HG03442 (cell line): ENCODE measurements around the gene ATG4B.

Source experiments
- ATAC-seq: cut with Tn5 transposase; IDR thresholded peaks from one replicate; pipeline ENCODE4 v1.9.1; 2021; ENCODE audit warnings: mild to moderate bottlenecking, moderate library complexity; ENCODE audit not compliant: unreplicated experiment

Gene ATG4B

DNA sequence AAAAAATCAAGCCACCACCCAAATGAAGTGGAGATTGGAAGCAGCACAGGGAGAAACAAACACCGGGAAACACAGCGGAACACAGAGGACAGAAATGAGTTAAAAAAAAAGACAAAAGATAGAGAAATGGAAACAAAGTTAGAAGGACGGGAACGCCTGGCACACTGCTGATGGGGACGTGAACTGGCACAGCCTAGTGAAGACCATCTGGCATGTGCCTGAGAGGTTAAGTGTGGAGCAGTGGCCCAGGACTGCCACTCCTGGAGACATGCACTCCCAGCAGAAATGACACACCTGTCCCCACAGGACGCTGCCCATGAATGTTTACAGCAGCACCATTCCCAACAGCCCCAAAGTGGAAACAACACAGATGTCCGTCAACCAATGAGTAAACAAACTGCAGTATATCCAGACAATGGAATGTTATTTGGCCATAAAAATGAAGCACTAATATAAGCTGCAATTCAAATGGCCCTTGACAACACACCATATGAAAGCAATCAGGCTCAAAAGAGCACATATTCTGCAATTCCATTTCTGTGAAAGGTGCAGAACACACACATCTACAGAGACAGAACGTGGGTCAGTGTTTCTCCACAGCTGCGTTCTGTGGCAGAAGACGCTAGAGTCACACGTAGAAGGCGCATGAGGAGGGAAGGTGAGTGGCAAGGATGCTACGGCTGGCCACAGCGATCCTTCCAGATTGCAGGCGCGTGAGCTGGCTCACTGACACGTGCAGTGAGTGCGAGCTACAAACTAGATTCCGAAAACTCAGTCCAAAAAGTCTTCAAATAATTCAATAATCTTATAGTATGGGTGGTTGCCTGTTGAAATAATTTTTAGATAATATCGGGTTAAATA lies 25.1 kb upstream of the ATG4B start:
- no peak for ATAC-seq

DNA sequence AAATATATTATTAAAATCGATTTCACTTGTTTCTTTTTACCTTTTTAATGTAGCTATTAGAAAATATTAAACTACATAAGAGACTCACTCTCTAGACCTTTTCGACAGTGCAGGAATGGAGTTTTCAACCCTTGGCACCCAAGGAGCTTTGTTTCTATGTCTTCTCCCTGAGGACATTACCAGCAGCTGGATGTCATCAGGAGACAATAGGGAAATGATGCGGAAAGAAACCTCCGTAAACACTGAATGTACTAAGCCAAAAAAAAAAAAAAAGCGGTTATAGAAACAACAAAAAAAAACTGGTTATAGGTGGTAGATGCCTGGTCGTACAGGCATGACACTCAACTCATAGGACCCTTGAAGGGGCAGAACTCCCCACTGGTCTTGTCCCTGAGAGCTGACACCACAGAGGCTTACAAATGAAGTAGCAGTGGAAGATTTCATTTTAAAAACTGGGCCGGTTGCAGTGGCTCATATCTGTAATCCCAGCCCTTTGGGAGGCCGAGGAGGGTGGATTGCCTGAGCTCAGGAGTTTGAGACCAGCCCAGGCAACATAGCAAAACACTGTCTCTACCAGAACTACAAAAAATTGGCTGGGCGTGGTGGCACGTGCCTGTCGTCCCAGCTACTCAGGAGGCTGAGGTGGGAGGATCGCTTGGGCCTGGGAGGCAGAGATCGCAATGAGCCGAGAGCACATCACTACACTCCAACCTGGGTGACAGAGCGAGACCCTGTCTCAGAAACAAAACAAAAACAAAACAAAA lies 24.3 kb upstream of the ATG4B start:
- ATAC-seq, result no peak

DNA sequence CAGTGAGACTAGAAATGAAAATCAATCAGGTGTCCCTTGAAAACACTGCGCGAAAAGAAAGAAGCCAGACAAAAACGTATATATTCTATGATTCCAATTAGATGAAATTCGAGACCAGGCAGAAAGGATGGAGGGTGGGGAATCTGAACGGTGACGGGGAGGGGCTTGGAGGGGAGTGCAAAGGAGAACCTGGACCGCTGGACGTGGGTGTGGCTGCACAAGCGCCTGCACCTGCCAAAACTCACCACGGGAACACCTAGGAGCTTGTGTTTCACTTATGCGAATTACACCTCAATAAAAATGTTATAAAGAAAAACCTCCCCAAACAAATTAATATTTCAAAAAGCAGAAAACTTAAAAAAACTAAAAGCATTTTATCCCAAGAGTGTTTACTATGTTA lies 22.5 kb upstream of the ATG4B start:
- no peak for ATAC-seq

DNA sequence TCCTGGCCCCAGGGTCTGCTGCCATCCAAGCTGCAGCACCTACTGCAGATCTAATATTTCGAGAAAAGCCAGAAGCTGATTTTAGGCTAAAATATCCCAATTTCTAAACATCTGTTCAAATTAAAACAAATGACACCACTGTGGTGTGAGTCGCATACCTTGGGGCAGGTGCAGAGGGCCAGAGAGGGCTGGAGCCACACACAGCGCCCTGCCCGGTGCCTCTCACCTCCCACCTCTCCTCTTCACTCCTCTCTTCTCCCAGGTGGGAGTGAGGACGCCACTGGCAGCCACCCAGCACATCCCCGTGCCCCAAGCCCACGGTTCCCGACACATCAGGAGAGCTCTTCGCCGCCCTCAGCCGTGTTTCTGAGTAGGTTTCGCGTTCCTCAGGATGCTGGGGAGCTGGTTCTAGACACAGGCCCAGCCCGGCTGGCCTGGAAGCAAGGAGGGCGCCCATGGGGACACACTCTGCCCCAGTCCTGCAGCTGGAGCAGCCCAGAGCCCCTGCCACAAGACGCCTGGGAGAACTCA lies 21.9 kb upstream of the ATG4B start:
- no peak for ATAC-seq

DNA sequence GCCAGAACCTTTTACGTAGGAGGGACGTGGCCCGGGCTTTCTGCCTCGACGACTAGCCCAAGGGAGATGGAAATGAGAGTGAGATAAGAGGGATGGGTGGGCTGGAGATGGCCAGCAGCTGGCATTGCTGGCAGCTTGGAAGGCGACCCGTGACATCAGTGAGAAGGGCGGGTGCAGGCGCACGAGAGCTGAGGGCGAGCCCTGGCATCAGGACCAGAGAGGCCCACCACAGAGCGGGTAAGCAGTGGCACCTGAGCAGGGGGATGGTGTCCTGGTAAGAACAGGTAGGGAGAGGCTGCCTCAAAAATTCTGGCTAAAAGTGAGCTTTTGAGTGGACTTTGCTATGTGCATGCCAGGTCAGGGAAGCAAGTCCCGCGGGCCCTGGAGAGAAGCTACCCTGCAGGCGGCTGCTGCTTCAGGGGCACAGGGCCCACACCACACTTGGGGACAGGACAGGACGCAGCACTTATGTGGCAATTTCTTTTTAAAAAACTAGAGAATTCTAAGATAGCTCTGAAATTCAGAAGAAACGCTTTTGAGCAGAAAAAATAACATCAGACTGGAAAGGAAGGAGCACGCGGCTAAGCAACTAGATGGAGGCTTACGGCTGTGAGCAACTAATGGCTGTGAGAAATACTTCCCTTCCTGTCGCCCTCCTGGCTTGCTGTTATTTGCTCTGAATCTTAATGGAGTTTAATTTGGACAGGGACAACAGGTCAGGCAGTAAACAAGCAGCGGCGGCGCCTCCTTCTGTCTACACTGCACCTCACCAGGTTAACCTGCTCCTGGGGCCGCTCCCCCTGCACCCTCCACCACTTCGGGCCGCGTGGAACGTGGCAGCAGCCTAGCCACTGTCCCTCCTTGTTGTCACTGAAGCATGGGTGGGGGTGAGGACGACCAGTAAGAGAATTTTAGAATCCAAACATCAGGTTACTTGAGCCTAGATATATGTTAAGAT lies 21.0 kb upstream of the ATG4B start:
- ATAC-seq, result no peak

DNA sequence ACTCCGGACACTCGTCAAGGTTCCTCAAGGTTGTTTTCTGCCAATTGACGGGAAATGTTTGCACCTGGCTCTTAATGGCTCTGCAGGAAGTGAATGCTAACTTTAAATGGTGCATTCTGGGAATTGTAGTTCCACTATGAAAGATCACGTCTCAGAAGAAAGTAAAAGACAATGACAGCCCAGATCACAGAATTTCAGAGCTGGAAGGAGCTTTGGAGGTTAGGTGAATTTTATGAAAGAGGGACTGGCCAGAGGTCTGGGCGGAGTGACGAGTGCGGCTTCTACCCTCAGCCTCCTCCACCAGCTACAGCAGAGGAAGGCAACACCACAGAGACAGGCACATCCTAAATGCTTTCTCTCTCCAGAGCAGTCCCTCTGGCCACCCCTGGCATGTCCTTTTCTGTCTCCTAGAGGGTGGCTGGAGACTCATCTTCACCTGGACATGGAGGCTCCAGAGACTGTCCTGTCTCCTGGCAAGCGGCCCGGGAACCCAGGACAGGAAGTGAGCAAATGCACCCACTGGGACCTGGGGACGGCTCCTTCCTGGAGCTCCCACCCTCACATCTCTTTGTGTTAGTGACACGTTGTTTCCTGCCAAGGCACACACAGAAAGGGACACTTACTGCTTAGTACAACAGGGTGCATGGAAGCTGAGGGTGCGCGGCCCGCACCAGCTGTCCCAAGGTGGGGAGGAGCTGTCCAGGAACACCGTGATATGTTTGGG lies 19.9 kb upstream of the ATG4B start:
- ATAC-seq, result peak; percentile 54

DNA sequence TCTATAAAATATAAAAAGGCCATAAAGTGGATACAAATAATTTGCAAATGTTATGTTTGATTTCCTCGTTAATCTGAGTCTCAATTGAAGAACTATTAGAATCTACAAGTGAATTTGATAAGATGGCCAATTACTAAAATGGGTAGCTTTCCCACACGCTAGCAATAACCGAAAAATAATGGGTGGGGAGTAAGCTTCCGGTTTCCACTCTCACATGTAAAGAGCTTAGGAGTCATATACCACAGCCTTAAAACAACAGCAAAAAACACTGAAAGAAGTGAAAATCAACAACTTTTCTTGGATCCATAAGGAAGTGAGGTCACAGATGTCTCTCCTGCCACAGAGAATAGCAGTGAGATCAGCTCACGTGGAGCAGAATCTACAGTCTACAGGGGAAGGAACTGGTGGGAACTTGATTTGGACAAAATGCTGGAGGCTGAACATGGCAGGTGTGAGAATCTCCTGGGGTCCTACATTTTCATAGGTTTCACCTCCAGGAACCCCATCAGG lies 19.1 kb upstream of the ATG4B start:
- ATAC-seq, result no peak

DNA sequence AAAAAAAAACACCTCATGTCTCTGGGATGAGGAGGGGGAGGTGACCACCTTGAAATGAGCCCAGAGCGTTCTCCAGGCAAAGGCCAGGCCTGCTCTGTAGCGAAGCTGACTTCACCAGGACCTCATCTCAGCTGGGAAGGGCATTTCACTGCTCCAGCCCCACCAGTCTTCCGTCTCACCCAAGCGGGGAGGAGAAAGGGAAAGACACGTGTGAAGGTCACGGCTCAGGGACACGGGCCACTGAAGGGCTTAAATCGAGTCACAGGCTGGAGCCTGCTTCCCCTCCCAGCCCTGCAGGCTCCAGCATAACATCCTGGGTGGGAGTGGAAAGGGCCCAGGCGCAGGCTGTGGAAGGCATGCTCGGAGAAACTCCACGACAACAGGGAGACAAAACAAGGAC lies 18.7 kb upstream of the ATG4B start:
- no peak for ATAC-seq

DNA sequence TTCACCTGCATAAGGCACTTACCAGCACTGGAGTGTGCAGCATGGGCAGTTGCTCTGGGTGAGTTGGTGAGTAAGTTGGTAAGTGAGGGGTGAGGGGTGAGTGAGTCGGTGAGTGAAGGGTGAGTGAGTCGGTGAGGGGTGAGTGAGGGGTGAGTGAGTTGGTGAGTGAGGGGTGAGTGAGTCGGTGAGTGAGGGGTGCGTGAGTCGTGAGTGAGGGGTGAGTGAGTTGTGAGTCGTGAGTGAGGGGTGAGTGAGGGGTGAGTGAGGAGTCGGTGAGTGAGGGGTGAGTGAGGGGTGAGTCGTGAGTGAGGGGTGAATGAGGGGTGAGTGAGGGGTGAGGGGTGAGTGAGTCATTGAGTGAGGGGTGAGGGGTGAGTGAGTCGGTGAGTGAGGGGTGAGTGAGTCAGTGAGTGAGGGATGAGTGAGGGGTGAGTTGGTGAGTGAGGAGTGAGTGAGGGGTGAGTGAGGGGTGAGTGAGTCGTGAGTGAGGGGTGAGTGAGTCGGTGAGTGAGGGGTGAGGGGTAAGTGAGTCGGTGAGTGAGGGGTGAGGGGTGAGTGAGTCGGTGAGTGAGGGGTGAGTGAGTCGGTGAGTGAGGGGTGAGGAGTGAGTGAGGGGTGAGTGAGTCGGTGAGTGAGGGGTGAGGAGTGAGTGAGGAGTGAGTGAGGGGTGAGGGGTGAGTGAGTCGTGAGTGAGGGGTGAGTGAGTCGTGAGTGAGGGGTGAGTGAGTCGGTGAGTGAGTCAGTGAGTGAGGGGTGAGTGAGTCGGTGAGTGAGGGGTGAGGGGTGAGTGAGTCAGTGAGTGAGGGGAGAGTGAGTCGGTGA lies 17.7 kb upstream of the ATG4B start:
- no peak for ATAC-seq

DNA sequence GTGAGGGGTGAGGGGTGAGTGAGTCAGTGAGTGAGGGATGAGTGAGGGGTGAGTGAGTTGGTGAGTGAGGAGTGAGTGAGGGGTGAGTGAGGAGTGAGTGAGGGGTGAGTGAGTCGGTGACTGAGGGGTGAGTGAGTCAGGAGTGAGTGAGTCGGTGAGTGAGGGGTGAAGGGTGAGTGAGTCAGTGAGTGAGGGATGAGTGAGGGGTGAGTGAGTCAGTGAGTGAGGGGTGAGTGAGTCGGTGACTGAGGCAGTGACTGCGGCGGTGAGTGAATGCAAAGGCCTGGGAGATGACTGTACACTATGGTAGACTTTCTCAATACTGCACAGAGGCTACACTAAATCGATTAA lies 17.1 kb upstream of the ATG4B start:
- no peak for ATAC-seq

DNA sequence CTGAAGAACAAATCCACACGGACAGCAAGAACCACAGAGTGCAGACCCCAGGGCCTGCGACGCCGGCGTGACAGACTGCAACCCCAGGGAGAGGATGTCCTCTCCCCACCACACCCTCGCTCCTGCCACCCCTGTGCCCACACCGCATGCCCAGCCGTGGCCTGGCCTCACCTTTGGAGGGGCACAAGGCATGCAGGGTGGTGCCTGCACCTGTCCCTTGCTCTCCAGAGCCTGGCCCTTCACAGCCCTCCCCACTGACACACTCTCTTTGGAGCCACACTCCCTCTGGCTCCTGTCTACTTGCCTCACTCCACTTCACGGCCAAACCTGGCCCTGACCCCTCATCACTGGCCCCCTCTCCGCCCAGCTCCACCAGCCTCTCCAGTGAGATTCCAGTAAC lies 9.8 kb upstream of the ATG4B start:
- no peak for ATAC-seq

DNA sequence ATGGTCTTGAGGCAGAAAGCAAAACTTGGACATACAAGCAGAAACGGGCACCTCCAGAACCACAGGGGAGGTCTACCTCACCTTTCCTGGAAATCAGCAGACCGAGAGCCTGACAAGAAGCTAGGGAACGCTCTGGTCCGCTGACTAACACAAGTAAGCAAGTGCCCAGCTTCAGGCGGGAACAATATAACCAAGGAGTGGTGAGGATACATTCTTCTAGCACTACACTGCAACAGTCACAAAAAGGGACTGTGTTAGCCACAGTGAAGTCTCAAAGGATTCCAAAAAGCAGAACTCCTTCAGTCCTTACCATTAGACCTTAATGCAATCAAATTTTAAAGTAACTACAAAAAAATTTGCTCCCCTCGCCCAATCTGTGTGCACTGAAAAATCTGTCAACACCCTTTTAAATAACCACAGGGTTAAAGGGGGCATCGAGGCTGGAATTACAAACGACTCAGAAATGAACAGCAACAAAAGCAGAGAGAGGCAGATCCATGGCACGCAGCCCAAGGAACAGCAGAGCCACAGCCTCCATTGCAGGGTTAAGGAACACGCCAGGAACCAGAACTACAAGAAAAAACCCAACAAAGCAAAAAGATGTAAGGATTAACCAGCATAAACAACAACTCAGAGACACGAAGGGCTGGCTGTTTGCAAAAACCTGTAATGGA lies 7.6 kb upstream of the ATG4B start:
- no peak for ATAC-seq

DNA sequence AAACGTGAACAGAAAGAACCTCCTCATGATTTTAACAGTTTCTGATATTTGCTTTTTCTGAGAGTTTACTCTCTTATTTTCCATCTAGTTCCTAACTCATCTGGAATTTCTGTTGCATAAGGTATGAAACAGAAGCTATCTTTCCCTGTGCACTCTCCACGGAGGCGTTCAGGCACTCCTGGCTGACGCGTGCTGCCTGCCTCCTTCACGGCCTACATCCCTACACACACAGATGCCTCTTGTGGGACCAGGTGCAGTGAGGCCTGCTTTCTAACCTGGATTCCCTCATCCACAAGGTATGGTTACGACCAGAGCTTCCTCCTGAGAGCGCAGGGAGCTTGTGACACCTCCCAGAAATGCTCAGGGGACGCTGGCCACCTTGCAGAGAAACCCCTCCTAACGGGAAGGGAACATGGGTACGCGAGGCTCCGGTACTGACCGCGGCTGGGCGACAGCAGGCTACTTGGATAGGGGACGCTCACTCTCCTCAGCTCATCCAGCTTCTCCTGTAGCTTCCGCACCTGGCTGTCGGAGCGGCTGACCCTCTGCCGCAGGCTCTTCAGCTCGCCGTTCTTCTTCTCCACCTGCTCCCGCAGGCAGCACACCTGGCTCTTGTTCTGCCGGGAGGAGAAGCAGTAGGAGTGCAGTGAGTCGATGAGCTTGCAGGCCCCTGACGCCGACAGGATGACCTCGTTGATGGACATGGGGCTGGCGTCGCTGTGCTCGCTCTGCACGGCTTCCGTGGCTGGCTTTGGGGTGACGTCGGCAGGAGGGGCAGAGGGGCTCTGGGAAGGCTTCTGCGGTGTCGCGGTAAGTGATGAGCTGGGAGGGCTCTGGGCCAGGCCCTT lies 4.8 kb upstream of the ATG4B start:
- ATAC-seq, result no peak

DNA sequence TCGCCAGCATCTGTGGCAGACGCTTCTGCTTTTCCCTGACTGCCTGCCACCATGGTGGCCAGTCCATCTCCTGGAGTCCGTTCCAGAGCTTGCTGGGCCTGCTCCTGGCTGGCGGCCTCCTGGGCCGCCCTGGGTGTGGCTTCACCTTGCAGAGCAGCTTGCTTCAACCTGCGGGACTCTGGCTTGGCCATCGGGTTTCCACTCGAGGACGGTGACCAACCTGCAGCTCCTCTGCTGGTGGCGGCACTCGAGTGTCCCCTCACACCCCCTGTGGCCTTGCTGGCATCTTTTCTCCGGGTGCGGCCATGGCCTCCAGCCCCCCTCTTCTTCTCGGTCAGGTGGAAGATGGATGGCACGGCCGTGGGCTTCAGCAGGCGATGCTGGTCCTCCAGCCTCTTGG lies 3.9 kb upstream of the ATG4B start:
- no peak for ATAC-seq

DNA sequence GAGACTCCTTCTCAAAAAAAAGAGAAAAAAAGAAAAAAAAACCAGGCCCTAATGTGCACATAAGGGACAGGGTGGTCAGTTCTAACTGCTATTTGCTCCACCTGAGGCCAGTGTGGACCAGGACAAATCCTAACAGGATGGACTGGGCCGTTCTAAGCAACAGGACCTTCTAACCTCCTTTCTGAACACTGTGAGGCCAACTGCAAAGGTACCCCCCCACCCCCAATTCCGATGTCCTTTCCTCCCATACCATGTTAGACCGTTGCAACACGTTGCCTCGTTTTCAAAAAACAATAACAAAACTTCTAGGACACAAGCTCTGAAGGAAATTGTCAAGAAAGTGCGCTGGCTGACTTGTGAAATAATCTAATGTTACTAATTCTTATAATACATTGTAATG lies 1.7 kb upstream of the ATG4B start:
- ATAC-seq, result no peak

DNA sequence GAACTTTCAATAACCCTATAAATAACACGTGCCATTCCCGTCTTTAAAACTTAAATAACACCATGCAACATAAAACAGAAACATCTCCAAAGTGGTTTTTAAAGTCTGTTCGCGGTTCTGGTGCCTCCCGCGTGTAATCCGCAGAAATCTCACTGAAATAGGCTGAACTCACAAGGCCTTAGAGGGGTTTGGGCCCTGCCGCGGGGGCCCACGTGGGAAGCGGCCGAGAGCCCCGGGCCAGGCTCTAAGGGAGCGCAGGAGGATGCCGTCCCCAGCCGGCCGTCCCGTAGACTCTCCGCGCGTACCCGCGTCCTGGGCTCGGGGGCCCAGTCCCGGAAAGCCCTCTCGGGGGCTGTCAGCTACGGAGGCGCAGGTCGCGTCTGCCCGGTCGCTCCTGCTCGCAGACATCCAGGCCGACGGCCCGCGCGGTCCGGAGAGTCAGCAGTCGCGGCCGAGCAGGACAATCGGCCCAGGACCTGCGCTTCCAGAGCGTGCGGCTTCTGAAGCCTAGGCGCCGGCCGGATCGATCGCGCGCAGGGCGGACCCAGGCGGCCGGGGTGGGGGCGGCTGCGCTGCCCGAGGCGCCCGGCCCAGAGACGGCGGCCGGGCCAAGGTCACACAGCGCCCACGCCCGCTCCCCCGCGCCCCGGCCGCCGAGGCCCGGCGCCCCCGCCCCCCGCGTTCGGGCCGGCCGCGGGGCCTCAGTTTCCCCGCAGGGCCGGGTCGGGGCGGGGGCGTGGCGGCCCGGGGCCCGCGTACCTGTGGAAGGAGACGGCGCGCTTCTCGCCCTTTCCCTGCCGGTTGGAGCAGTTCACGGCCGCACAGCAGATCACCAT lies 1.1 kb upstream of the ATG4B start:
- ATAC-seq, result peak; percentile 24
